HFF-Myc (cell line): ENCODE measurements around the gene DNAJB1.

Source experiments
- DNase-seq: peaks from one replicate; pipeline ENCODE4 v3.0.0-alpha.2; 2011; ENCODE audit warnings: low read depth; ENCODE audit errors: extremely low read depth
- H3K4me3 ChIP-seq: replicated peaks from 2 replicates; pipeline ENCODE4 v1.5.1; 2011; ENCODE audit warnings: low read depth, mild to moderate bottlenecking, control low read depth, low read length
- TF ChIP-seq, protein P1 (sequence below): IDR thresholded peaks from 2 replicates; pipeline ENCODE4 v1.5.1; 2012; ENCODE audit warnings: mild to moderate bottlenecking, low read depth, low read length, control low read depth; ENCODE audit errors: missing control alignments

Gene DNAJB1

DNA sequence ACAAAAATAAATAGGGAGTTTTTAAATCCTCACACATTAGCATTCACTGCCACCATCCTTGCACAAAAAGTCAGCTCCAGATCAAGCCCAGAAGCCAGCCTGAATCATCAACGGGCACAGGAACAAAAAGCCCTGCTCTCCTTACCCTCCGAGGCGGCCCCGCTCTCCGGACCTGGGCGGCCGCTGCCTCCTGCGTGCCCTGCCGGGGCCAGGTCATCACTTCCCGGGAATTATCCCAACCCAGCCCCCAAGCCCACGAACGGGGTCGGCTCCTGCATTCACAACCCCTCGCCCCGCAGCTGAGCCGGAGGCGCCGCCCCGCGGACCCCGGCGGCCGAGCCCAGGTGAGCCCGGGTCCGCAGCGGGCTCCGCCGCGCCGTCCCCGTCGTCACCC, 754 bp downstream of the DNAJB1 start:
- TF ChIP-seq, protein P1, sequence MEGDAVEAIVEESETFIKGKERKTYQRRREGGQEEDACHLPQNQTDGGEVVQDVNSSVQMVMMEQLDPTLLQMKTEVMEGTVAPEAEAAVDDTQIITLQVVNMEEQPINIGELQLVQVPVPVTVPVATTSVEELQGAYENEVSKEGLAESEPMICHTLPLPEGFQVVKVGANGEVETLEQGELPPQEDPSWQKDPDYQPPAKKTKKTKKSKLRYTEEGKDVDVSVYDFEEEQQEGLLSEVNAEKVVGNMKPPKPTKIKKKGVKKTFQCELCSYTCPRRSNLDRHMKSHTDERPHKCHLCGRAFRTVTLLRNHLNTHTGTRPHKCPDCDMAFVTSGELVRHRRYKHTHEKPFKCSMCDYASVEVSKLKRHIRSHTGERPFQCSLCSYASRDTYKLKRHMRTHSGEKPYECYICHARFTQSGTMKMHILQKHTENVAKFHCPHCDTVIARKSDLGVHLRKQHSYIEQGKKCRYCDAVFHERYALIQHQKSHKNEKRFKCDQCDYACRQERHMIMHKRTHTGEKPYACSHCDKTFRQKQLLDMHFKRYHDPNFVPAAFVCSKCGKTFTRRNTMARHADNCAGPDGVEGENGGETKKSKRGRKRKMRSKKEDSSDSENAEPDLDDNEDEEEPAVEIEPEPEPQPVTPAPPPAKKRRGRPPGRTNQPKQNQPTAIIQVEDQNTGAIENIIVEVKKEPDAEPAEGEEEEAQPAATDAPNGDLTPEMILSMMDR: no peak
- no peak for DNase-seq
- peak overlapping the region; percentile 87 for H3K4me3 ChIP-seq

DNA sequence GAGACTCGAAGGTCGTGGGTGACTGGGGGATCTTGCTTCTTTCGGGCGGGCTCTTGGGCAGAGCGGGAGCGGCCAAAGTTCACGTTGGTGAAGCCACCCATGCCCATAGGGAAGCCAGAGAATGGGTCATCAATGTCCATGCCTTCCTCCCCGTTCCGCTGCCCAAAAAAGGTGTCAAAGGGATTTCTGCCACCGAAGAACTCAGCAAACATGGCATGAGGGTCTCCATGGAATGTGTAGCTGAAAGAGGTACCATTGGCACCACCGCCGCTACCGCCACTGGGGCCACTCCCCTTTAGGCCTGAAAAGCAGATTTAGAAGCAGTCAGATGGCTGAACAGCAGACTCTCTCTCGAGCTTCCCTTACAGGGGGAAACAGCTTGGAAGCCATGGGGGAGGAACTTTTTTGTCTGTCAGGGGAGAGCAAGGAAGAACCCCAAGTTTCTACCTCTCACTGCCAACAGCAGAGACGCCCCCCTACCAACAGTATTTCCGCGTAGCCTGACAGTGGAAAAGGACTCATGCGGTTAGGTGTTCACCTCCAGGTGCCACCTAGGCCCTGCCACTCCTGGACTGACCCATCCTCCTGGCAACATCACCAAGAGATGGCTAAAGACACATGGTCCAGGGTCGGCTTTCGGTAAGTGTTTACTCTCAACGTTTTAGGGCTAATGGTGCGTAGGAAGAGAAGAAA, 1.3 kb downstream of the DNAJB1 start:
- H3K4me3 ChIP-seq: peak overlapping the region; percentile 87
- DNase-seq: no peak
- TF ChIP-seq, protein P1: no peak

- DNase-seq: no peak
- peak overlapping the region; percentile 87 for H3K4me3 ChIP-seq
- TF ChIP-seq, protein P1: no peak
Measured at GRCh38 chr19:14516048-14516534, 2.1 kb downstream of the DNAJB1 start.

GRCh38 chr19:14515501-14516047, 2.6 kb downstream of the DNAJB1 start:
- DNase-seq: no peak
- H3K4me3 ChIP-seq: peak overlapping the region; percentile 87
- TF ChIP-seq, protein P1: no peak

DNA sequence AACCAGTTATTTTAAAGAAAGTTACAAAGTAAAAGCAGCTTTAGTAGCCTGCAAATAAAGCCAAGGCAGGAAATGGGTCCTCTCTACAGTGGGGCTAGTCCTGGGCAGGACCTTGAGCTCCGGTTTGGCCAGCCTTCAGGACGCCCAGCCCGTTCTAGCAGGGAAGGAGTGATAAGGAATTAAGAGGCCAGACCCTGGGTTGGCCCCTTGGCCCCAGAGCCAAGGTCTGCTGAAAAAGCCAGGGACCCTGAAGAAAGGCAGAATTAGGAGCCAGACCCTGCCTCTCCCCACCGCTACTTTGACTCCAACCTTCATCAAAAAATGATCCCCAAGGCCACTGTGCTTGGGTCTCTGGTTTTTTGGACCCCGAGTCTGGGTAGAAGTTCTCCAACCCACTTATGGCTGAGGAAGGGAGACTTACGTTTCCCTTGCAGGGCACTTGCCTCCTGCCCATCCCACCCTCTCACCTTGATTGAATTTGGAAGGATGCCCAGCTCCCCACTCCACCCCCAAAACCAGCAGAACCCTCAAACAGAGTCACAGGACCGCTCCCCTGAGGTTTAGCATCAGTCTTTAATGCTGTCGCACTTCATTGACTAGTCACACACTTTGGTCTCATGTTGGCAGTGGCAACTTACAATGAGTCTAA, 3.9 kb downstream of the DNAJB1 start:
- TF ChIP-seq, protein P1: no peak
- no peak for DNase-seq
- H3K4me3 ChIP-seq: no peak overlapping the region

GRCh38 chr19:14512406-14512961, 5.7 kb downstream of the DNAJB1 start:
- H3K4me3 ChIP-seq: no peak overlapping the region
- TF ChIP-seq, protein P1: no peak
- DNase-seq: no peak
